Fibroblast of pulmonary artery (primary cell): ENCODE measurements around the gene CLEC10A.

Experiments used
- DNase-seq: peaks from one replicate; pipeline ENCODE4 v3.0.0-alpha.2; 2010; ENCODE audit warnings: low read depth
- H3K4me3 ChIP-seq: replicated peaks from 2 replicates; pipeline ENCODE4 v1.5.1; 2011; ENCODE audit warnings: low read depth, mild to moderate bottlenecking, control low read depth, low read length, moderate library complexity
- CTCF ChIP-seq: IDR thresholded peaks from 2 replicates; pipeline ENCODE4 v1.5.1; 2011; ENCODE audit warnings: mild to moderate bottlenecking, control low read depth, low read length, inconsistent platforms; ENCODE audit errors: missing control alignments

CLEC10A gene

GRCh38 chr17:7078711-7079110 is 1.3 kb downstream of the CLEC10A start:
- no peak overlapping the region for H3K4me3 ChIP-seq
- no peak for TF ChIP-seq CTCF
- DNase-seq, result no peak

DNA sequence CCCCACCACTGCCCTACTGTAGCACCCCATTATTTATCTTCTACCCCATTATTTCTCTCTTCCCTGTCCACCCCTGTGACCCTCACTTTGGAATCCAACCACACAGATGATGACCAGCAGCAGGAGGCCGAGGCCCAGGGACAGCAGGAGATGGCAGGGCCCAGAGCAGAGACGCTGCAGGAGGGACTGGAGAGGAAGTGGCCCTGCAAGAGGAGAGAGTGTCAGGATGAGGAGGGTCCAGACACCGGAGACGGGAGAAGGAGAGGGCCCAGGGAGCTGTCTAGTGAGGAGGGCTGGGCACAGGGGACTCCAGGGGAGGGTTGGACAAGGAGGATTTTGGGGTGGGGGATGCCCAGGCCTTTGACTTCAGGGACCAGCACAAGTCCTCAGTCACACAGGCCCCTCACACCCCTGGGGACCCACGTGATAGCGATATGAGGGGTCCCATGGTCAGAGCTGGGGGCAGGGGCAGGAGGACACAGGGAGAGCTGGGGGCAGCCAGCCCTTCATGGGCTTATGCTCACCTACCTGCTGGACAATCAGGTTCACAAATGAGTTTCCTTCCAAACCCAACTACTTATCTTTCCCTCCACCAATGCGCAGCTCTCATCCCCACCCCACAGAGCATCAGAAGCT is 2.0 kb downstream of the CLEC10A start:
- DNase-seq, result no peak
- no peak for TF ChIP-seq CTCF
- no peak overlapping the region for H3K4me3 ChIP-seq

DNA sequence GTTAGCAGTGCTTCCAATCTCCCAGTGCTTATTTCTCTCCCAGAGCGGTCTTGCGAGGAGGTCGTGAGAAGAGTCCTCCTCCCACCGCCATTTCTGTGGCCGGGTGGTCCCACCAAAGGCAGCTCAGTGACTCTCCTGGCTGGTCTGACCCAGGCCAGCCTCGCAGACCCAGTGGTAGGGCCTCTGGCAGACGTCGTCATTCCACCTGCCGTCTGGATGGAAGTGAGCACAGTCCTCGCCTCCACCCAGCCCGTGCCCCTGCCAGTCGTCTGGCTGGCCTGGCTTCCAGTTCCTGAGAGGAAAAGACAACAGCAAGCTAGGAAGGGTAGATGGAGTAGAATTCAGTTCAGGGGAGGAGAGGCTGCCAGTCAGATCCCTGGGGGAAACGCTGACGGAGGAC is 5.1 kb downstream of the CLEC10A start:
- H3K4me3 ChIP-seq, result no peak overlapping the region
- no peak for DNase-seq
- TF ChIP-seq CTCF, result no peak

DNA sequence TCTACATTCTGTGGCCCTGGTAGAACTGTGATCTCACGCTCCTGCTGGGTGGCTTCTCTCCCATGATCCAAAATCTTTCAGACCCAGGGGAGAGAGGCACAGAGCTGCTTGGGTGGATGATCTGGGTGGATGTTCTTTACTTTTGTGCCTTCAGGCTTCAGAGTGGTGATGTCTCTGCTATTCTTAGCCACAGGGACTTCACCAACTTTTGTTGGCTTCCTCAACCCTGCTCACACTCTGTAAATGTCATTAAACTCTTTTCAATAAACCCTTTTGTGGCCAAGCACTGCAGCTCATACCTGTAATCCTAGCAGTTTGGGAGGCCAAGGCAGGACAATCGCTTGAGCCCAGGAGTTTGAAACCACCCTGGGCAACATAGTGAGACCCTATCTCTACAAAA is 7.6 kb downstream of the CLEC10A start:
- H3K4me3 ChIP-seq, result no peak overlapping the region
- TF ChIP-seq CTCF, result no peak

GRCh38 chr17:7070712-7071111 is 9.3 kb downstream of the CLEC10A start:
- no peak overlapping the region for H3K4me3 ChIP-seq
- DNase-seq, result no peak
- no peak for TF ChIP-seq CTCF

More for the DNA sequence above, 7.6 kb downstream of the CLEC10A start:
- DNase-seq, result no peak

GRCh38 chr17:7068268-7068667 is 11.8 kb downstream of the CLEC10A start:
- no peak for TF ChIP-seq CTCF
- no peak overlapping the region for H3K4me3 ChIP-seq
- DNase-seq, result no peak

DNA sequence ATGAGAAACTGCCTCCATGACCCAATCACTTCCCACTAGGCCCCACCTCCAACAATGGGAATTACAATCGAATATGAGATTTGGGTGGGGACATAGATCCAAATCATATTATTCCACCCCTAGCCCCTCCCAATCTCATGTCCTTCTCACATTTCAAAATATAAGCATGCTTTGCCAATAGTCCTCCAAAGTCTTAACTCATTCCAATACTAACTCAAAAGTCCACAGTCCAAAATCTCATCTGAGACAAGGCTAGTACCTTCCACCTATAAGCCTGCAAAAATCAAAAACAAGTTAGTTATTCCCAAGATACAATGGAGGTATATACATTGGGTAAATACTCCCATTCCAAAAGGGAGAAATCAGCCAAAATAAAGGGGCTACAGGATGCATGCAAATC is 12.9 kb downstream of the CLEC10A start:
- DNase-seq, result no peak
- TF ChIP-seq CTCF, result no peak
- no peak overlapping the region for H3K4me3 ChIP-seq
